GM18499 (cell line): Measurements from ENCODE around the gene KCNK16.
"Not testable (repeated sequence)": the region's sequence is repeated elsewhere in the genome, so short reads cannot be mapped to it uniquely, and the experiment has no call there.

Experiments used
- ATAC-seq: cut with Tn5 transposase; IDR thresholded peaks from one replicate; pipeline ENCODE4 v1.9.1; 2021; ENCODE audit warnings: moderate number of reproducible peaks; ENCODE audit not compliant: insufficient read depth, unreplicated experiment

The KCNK16 gene

GRCh38 chr6:39312912-39313525 lies 9.5 kb downstream of the KCNK16 start:
- ATAC-seq = no peak

GRCh38 chr6:39310542-39310941 lies 12.0 kb downstream of the KCNK16 start:
- no peak for ATAC-seq

- ATAC-seq = no peak
Measured at GRCh38 chr6:39309942-39310531, 12.5 kb downstream of the KCNK16 start.

GRCh38 chr6:39307462-39307861 lies 15.0 kb downstream of the KCNK16 start:
- ATAC-seq = no peak

GRCh38 chr6:39304951-39305350 lies 17.6 kb downstream of the KCNK16 start:
- ATAC-seq = no peak

- no peak for ATAC-seq
Measured at GRCh38 chr6:39303425-39304153, 18.9 kb downstream of the KCNK16 start.

GRCh38 chr6:39302669-39303424 lies 19.7 kb downstream of the KCNK16 start:
- ATAC-seq = no peak

GRCh38 chr6:39302011-39302410 lies 20.5 kb downstream of the KCNK16 start:
- ATAC-seq = no peak

GRCh38 chr6:39301606-39302005 lies 20.9 kb downstream of the KCNK16 start:
- no peak for ATAC-seq

GRCh38 chr6:39300739-39301138 lies 21.8 kb downstream of the KCNK16 start:
- no peak for ATAC-seq

GRCh38 chr6:39298061-39298460 lies 24.4 kb downstream of the KCNK16 start:
- ATAC-seq = no peak

GRCh38 chr6:39296745-39297640 lies 25.5 kb downstream of the KCNK16 start:
- ATAC-seq = no peak

GRCh38 chr6:39295611-39296011 lies 26.9 kb downstream of the KCNK16 start:
- ATAC-seq = no peak

- no peak for ATAC-seq
Measured at GRCh38 chr6:39294899-39295298, 27.6 kb downstream of the KCNK16 start.

- ATAC-seq = no peak
Measured at GRCh38 chr6:39294133-39294532, 28.4 kb downstream of the KCNK16 start.

GRCh38 chr6:39292637-39293036 lies 29.9 kb downstream of the KCNK16 start:
- no peak for ATAC-seq

GRCh38 chr6:39289490-39289889 lies 33.0 kb downstream of the KCNK16 start:
- no peak for ATAC-seq

- ATAC-seq = no peak
Measured at GRCh38 chr6:39287601-39288000, 34.9 kb downstream of the KCNK16 start.

GRCh38 chr6:39286596-39286995 lies 35.9 kb downstream of the KCNK16 start:
- not testable (repeated sequence) for ATAC-seq

- no peak for ATAC-seq
Measured at GRCh38 chr6:39282774-39283173, 39.7 kb downstream of the KCNK16 start.
